ENCODE data around the gene EMID1. TPM values are rescaled to one million over a fixed set of nuclear protein-coding genes. Genes with fewer than 3 reads are reported as not detected.
A peak's percentile ranks its signal among the peaks of the same experiment; 100 is the strongest.

EMID1 gene
- total RNA-seq, 1 donor from 2014 or later: 25.5 TPM

DNA sequence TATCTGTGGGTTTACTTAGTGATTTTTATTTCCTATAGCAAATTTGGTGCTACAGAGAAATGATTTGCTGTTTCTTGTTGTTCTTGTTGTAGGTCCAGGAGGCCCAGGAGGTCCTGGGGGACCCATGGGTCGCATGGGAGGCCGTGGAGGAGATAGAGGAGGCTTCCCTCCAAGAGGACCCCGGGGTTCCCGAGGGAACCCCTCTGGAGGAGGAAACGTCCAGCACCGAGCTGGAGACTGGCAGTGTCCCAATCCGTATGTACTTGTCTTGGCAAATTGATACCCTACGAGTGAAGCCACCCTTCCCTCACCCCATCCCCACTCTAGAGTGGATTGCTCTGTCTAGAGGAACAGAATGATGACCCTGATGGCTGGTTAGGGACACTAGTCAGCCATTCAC, 92.9 kb downstream of the EMID1 start:
- DNase-seq (ENCODE audit: low spot score): no peak
- peaks cover 44% of the 10 kb centered on the region for H3K36me3 Mint-ChIP-seq (ENCODE audit: low read depth, unreplicated experiment)
- H3K27me3 Mint-ChIP-seq (ENCODE audit: unreplicated experiment): peaks cover 11% of the 10 kb centered on the region
- no peak overlapping the region for H3K27ac Mint-ChIP-seq (ENCODE audit: unreplicated experiment)
- no peak overlapping the region for H3K4me3 Mint-ChIP-seq (ENCODE audit: unreplicated experiment)
- H3K9me3 Mint-ChIP-seq (ENCODE audit: unreplicated experiment): no peaks in the 10 kb centered on the region
- peaks cover 17% of the 10 kb centered on the region for H3K4me1 Mint-ChIP-seq (ENCODE audit: unreplicated experiment)
- TF ChIP-seq, protein P1, sequence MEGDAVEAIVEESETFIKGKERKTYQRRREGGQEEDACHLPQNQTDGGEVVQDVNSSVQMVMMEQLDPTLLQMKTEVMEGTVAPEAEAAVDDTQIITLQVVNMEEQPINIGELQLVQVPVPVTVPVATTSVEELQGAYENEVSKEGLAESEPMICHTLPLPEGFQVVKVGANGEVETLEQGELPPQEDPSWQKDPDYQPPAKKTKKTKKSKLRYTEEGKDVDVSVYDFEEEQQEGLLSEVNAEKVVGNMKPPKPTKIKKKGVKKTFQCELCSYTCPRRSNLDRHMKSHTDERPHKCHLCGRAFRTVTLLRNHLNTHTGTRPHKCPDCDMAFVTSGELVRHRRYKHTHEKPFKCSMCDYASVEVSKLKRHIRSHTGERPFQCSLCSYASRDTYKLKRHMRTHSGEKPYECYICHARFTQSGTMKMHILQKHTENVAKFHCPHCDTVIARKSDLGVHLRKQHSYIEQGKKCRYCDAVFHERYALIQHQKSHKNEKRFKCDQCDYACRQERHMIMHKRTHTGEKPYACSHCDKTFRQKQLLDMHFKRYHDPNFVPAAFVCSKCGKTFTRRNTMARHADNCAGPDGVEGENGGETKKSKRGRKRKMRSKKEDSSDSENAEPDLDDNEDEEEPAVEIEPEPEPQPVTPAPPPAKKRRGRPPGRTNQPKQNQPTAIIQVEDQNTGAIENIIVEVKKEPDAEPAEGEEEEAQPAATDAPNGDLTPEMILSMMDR (IDR thresholded peaks at IDR 0.05; ENCODE audit: unreplicated experiment): no peak

DNA sequence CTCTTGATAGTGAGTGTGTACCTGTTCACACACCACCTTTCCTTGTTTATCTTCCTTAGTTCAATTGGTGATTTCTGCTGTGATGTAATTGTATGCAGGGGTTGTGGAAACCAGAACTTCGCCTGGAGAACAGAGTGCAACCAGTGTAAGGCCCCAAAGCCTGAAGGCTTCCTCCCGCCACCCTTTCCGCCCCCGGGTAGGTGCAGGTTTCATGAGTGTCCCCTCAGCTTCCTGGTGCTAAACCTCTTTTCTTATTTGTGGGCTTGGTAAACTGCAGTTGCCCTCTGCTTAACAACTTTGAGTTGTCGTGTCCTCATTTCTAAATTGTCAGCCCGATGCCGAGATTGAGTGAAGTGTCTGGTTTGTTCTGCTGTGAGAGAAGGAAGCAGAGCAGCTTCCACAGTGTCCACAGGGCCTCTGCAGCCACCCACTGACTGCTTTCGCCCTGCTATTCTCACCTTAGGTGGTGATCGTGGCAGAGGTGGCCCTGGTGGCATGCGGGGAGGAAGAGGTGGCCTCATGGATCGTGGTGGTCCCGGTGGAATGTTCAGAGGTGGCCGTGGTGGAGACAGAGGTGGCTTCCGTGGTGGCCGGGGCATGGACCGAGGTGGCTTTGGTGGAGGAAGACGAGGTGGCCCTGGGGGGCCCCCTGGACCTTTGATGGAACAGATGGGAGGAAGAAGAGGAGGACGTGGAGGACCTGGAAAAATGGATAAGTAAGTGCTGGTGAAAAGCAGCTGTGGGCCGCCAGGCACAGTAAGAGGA, 93.6 kb downstream of the EMID1 start:
- H3K36me3 Mint-ChIP-seq (ENCODE audit: low read depth, unreplicated experiment): peaks cover 48% of the 10 kb centered on the region
- no peak for DNase-seq (ENCODE audit: low spot score)
- H3K9me3 Mint-ChIP-seq (ENCODE audit: unreplicated experiment): no peaks in the 10 kb centered on the region
- peaks cover 17% of the 10 kb centered on the region for H3K4me1 Mint-ChIP-seq (ENCODE audit: unreplicated experiment)
- H3K27me3 Mint-ChIP-seq (ENCODE audit: unreplicated experiment): peaks cover 11% of the 10 kb centered on the region
- TF ChIP-seq, protein P1 (IDR thresholded peaks at IDR 0.05; ENCODE audit: unreplicated experiment): no peak
- peak overlapping the region; percentile 57 for H3K27ac Mint-ChIP-seq (ENCODE audit: unreplicated experiment)
- peak overlapping the region; percentile 80 for H3K4me3 Mint-ChIP-seq (ENCODE audit: unreplicated experiment)

DNA sequence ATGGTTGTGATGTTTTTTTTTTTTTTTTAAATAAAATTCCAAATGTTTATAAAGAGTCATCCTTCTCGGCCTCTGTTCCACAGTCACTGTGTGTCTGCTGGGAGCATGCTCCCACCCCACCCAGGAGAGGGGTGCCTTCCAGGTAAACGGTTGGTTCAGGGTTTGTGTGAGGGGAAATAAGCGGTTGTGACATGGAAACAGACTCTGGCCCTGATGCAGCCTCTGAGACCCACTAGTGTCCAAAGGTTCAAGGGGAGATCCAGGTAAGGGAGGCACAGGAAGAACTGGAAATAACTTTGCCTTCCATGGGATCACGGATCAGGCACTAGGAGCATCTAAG, 94.7 kb downstream of the EMID1 start:
- H3K27me3 Mint-ChIP-seq (ENCODE audit: unreplicated experiment): peaks cover 15% of the 10 kb centered on the region
- H3K27ac Mint-ChIP-seq (ENCODE audit: unreplicated experiment): peak overlapping the region; percentile 55
- no peak overlapping the region for H3K4me3 Mint-ChIP-seq (ENCODE audit: unreplicated experiment)
- DNase-seq (ENCODE audit: low spot score): no peak
- H3K9me3 Mint-ChIP-seq (ENCODE audit: unreplicated experiment): no peaks in the 10 kb centered on the region
- peaks cover 50% of the 10 kb centered on the region for H3K36me3 Mint-ChIP-seq (ENCODE audit: low read depth, unreplicated experiment)
- peaks cover 23% of the 10 kb centered on the region for H3K4me1 Mint-ChIP-seq (ENCODE audit: unreplicated experiment)
- TF ChIP-seq, protein P1 (IDR thresholded peaks at IDR 0.05; ENCODE audit: unreplicated experiment): no peak

DNA sequence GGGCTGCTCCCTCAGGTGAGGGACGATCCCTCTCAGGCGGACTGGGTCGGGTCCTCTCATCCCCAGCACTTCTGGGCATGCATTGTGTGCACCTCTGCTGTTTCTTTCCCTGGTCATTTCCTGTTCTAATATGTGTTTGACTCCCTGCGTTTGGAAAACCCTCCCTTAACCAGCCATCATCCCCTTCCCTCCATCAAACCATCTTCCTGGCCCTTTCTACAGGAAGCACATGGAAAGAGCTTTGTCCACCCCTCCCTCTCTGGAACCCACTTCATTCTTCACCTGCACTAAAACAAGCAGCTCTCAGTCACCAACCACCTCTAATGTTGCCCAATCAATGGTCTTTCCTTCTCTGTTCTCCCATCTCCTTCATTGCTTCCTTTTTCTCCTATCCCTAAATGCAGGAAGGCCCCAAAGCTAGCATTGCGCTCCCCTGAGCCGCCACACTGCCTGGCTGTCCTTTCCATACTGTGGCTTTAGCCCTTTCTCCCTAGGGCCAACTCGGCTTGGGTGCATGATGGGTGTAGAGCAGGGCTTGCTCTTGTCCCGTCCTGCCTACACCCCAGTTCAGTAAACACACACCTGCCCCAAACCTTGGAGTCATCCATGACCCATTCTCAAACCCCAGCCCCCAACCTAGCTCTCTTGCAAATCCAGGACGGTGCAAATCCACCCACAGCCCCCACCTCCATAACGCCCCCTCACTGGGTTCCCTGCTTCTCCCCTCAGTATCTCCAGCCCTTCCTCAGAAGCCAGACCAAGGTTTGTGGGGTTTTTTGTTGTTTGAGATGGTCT, 95.3 kb downstream of the EMID1 start:
- H3K9me3 Mint-ChIP-seq (ENCODE audit: unreplicated experiment): no peaks in the 10 kb centered on the region
- H3K4me1 Mint-ChIP-seq (ENCODE audit: unreplicated experiment): peaks cover 24% of the 10 kb centered on the region
- H3K27me3 Mint-ChIP-seq (ENCODE audit: unreplicated experiment): peaks cover 19% of the 10 kb centered on the region
- no peak for DNase-seq (ENCODE audit: low spot score)
- TF ChIP-seq, protein P1 (IDR thresholded peaks at IDR 0.05; ENCODE audit: unreplicated experiment): no peak
- H3K27ac Mint-ChIP-seq (ENCODE audit: unreplicated experiment): peak overlapping the region; percentile 32
- peaks cover 45% of the 10 kb centered on the region for H3K36me3 Mint-ChIP-seq (ENCODE audit: low read depth, unreplicated experiment)
- H3K4me3 Mint-ChIP-seq (ENCODE audit: unreplicated experiment): peak overlapping the region; percentile 13

All from endothelial cell (in vitro differentiated cells).